K562 (cell line): ENCODE data around the gene MMRN2. TPM values are rescaled to one million over a fixed set of nuclear protein-coding genes. Genes with fewer than 3 reads are reported as not detected.

Experiments used
- ATAC-seq: fragments of 200-7000 bp; cut with Tn5 transposase; 3 replicates; pipeline ENCODE4 v1.9.1; 2020; ENCODE audit warnings: moderate library complexity
- BruUV-seq: library from RNA; stranded (reverse); fragments of 400-500 nt; replicated peaks from 2 replicates; lab custom pipeline; 2021; lab: Mats Ljungman, UMichigan
- CTCF ChIA-PET: fragments of 300-600 bp; formaldehyde crosslinking; extraction: SDS; loops from one replicate; lab custom pipeline; 2021; ENCODE audit warnings: low intra/inter-chr PET ratio; lab: Yijun Ruan, JAX
- POLR2A ChIA-PET: fragments of 300-600, 350-650 bp; sonication (Branson Sonifier 250); formaldehyde crosslinking; extraction: SDS; loops from one replicate; lab custom pipeline; 2021; ENCODE audit warnings: antibody characterized with exemption, inconsistent platforms; lab: Yijun Ruan, JAX
- DNase-seq, 4 experiments: peaks; one replicate each; pipeline versions ENCODE4 v3.0.0 to v3.0.0-alpha.2; 2011 to 2018; ENCODE audit warnings: low spot score in 3 of 4, mixed read lengths in 3 of 4; ENCODE audit errors: extremely low read depth in 1 of 4
- FAIRE-seq: peaks from 2 replicates; lab custom pipeline; 2011; peaks lifted over from hg19 to GRCh38; lab: Jason Lieb, UNC
- H2AFZ ChIP-seq: 2 replicates; pipeline ENCODE4 v1.6.0; 2011; ENCODE audit warnings: low read depth, low read length, control low read depth, inconsistent platforms
- H3K27ac ChIP-seq: fragments of 200-600 bp; 3 replicates; pipeline ENCODE4 v1.8.0; 2011; ENCODE audit warnings: low read depth, mild to moderate bottlenecking, control low read depth, inconsistent platforms, low read length, moderate library complexity, mixed read lengths; ENCODE audit errors: extremely low read depth
- H3K27me3 ChIP-seq, 2 experiments: fragments of 300-600 bp in 1 of 2; 2 replicates in 1 of 2; 3 replicates in 1 of 2; pipeline versions ENCODE4 v1.6.0 to v1.8.0; 2011; ENCODE audit warnings: inconsistent platforms in 2 of 2, low read length in 2 of 2, mild to moderate bottlenecking in 1 of 2, mixed read lengths in 1 of 2, moderate library complexity in 1 of 2; ENCODE audit not compliant: control insufficient read depth in 2 of 2, insufficient read depth in 2 of 2
- H3K36me3 ChIP-seq: fragments of 300-600 bp; 3 replicates; pipeline ENCODE4 v1.8.0; 2011; ENCODE audit warnings: mild to moderate bottlenecking, low read length, inconsistent platforms; ENCODE audit not compliant: control insufficient read depth, insufficient read depth
- H3K4me1 ChIP-seq, 2 experiments: fragments of 200-600 bp in 1 of 2; replicated peaks in 1 of 2; 2 replicates in 1 of 2; 3 replicates in 1 of 2; pipeline versions ENCODE4 v1.5.1 to v1.8.0; 2011; ENCODE audit warnings: inconsistent platforms in 2 of 2, low read length in 2 of 2, mild to moderate bottlenecking in 1 of 2, mixed read lengths in 1 of 2, moderate library complexity in 1 of 2; ENCODE audit not compliant: control insufficient read depth in 2 of 2, insufficient read depth in 2 of 2
- H3K4me2 ChIP-seq: 2 replicates; pipeline ENCODE4 v1.6.1; 2011; ENCODE audit warnings: low read length, control low read depth, inconsistent platforms, mixed read lengths; ENCODE audit not compliant: insufficient read depth
- H3K4me3 ChIP-seq: fragments of 200-600 bp; sonication (generic), shearing (Covaris generic); 2 replicates; pipeline ENCODE4 v1.5.1; 2016; ENCODE audit warnings: control low read depth, inconsistent platforms
- H3K79me2 ChIP-seq: fragments of 200-600 bp; 3 replicates; pipeline ENCODE4 v1.8.0; 2011; ENCODE audit warnings: low read length, inconsistent platforms; ENCODE audit not compliant: control insufficient read depth, insufficient read depth
- H3K9ac ChIP-seq, 2 experiments: 2 replicates each; pipeline versions ENCODE4 v1.6.0 to v1.6.1; 2011; ENCODE audit warnings: low read depth in 2 of 2, low read length in 2 of 2, control low read depth in 1 of 2, inconsistent platforms in 1 of 2, mild to moderate bottlenecking in 1 of 2, mixed read lengths in 1 of 2; ENCODE audit not compliant: insufficient read depth in 1 of 2
- H3K9me1 ChIP-seq: one replicate; pipeline ENCODE4 v1.6.0; 2011; ENCODE audit warnings: inconsistent platforms, mild to moderate bottlenecking, low read length, moderate library complexity; ENCODE audit not compliant: control insufficient read depth, insufficient read depth
- H3K9me3 ChIP-seq: replicated peaks from 2 replicates; pipeline ENCODE4 v1.5.1; 2011; ENCODE audit warnings: low read depth, low read length, inconsistent platforms; ENCODE audit not compliant: control insufficient read depth, insufficient read depth
- H4K20me1 ChIP-seq: replicated peaks from 2 replicates; pipeline ENCODE4 v1.6.1; 2011; ENCODE audit warnings: low read length, inconsistent platforms, mixed read lengths; ENCODE audit not compliant: control insufficient read depth, insufficient read depth
- ARID2 ChIP-seq: fragments of 450-650 bp; IDR thresholded peaks from 2 replicates; pipeline ENCODE4 v1.6.1; 2017; ENCODE audit warnings: antibody characterized with exemption, mild to moderate bottlenecking
- EWSR1 ChIP-seq: fragments of 450-650 bp; IDR thresholded peaks from 2 replicates; pipeline ENCODE4 v1.6.1; 2018; ENCODE audit warnings: borderline replicate concordance, mild to moderate bottlenecking, low read depth, moderate library complexity; ENCODE audit not compliant: partially characterized antibody
- HMG20A ChIP-seq: fragments of 450-650 bp; formaldehyde crosslinking; conservative IDR thresholded peaks from 2 replicates; pipeline ENCODE4 v1.4.0; 2020; ENCODE audit warnings: mild to moderate bottlenecking, mixed read lengths
- NEUROD1 ChIP-seq: fragments of 150-350 bp; IDR thresholded peaks from 2 replicates; pipeline ENCODE4 v1.6.1; 2014; ENCODE audit warnings: borderline replicate concordance, low read length, low read depth; ENCODE audit not compliant: partially characterized antibody
- NFATC3 ChIP-seq: fragments of 450-650 bp; IDR thresholded peaks from 2 replicates; pipeline ENCODE4 v1.6.1; 2017; ENCODE audit warnings: mild to moderate bottlenecking
- POLR2AphosphoS5 ChIP-seq: IDR thresholded peaks from 2 replicates; pipeline ENCODE4 v1.6.1; 2011; ENCODE audit warnings: mild to moderate bottlenecking, low read depth, low read length, moderate library complexity; ENCODE audit not compliant: control insufficient read depth, insufficient read depth
- RAD21 ChIP-seq, 2 experiments: fragments of 250-450 bp in 1 of 2; fragments of 450-650 bp in 1 of 2; sonication (Bioruptor Pico) in 1 of 2; formaldehyde crosslinking in 1 of 2; IDR thresholded peaks in 1 of 2; conservative IDR thresholded peaks in 1 of 2; 2 replicates each; pipeline versions ENCODE4 v1.4.0 to v1.8.0; 2020 to 2022; ENCODE audit warnings: mild to moderate bottlenecking in 2 of 2, moderate library complexity in 1 of 2
- SIX5 ChIP-seq, 2 experiments: IDR thresholded peaks; 2 replicates each; pipeline ENCODE4 v1.6.1; 2011; ENCODE audit warnings: low read length in 2 of 2, borderline replicate concordance in 1 of 2, low read depth in 1 of 2, mild to moderate bottlenecking in 1 of 2, moderate library complexity in 1 of 2; ENCODE audit not compliant: insufficient read depth in 1 of 2
- SMARCC2 ChIP-seq: fragments of 450-650 bp; IDR thresholded peaks from 2 replicates; pipeline ENCODE4 v1.6.1; 2017; ENCODE audit warnings: antibody characterized with exemption, moderate library complexity, mild to moderate bottlenecking, low read depth
- SMC3 ChIP-seq: conservative IDR thresholded peaks from 2 replicates; pipeline ENCODE4 v1.6.1; 2011; ENCODE audit warnings: low read depth, low read length, improper control_type of control experiment; ENCODE audit not compliant: insufficient read depth
- STAG1 ChIP-seq: sonication (generic); formaldehyde crosslinking; IDR thresholded peaks from 2 replicates; pipeline ENCODE4 v1.5.0; 2020; ENCODE audit warnings: missing genetic modification reagents, borderline replicate concordance
- ZBTB8A ChIP-seq: fragments of 450-650 bp; IDR thresholded peaks from 2 replicates; pipeline ENCODE4 v1.6.1; 2018; ENCODE audit warnings: mild to moderate bottlenecking, moderate library complexity; ENCODE audit not compliant: partially characterized antibody
- ZNF23 ChIP-seq: fragments of 250-450 bp; sonication (Bioruptor Pico); IDR thresholded peaks from 2 replicates; pipeline ENCODE4 v1.4.0; 2020; ENCODE audit warnings: mild to moderate bottlenecking
- ZNF75A ChIP-seq: fragments of 450-650 bp; formaldehyde crosslinking; IDR thresholded peaks from 2 replicates; pipeline ENCODE4 v1.4.0; 2020; ENCODE audit warnings: mild to moderate bottlenecking
- WGBS: fragments of 100-300 bp; shearing (Covaris generic); methylation state at CpG from one replicate; pipeline ENCODE4 v1.1.6; 2016; ENCODE audit warnings: low coverage, mixed read lengths; ENCODE audit not compliant: insufficient coverage; ENCODE audit errors: missing lambda C conversion rate; 5-methylcytosine and 5-hydroxymethylcytosine counted together
- in situ Hi-C: fragments of 300-500 bp; cut with MboI; formaldehyde crosslinking; loops from 4 replicates; pipeline ENCODE4 v1.15.0; 2018; ENCODE audit warnings: inconsistent platforms, mixed read lengths
- intact Hi-C: fragments of 100-400 bp; cut with micrococcal nuclease; formaldehyde crosslinking; loops from 2 replicates; pipeline ENCODE4 v1.14.2; 2022
- polyA plus RNA-seq, 8 experiments: library from polyadenylated mRNA; depleted of rRNA in 4 of 8; stranded (reverse) in 5 of 8; unstranded in 3 of 8; fragments of >200 nt; fragmentation: Nextera tagmentation in 2 of 8; fragmentation: Illumina TruSeq in 1 of 8; extraction: Ambion mirVana in 2 of 8; extraction: Trizol in 1 of 8; gene quantifications; 2 replicates each; pipeline versions ENCODE4 v1.2.1 to v1.2.3, GENCODE V29; 2011 to 2014; ENCODE audit warnings: inconsistent platforms in 1 of 8, missing spikeins in 1 of 8
- total RNA-seq, 7 experiments: library from RNA; depleted of rRNA in 6 of 7; stranded (reverse); fragments of >200 nt in 6 of 7; fragmentation: Illumina TruSeq in 2 of 7; extraction: Trizol in 2 of 7; gene quantifications; 2 replicates each; pipeline versions ENCODE4 v1.2.1 to v1.2.3, GENCODE V29; 2011 to 2021; ENCODE audit warnings: low replicate concordance in 1 of 7
- TF ChIP-seq, protein P1 (sequence below): fragments of 450-650 bp; formaldehyde crosslinking; IDR thresholded peaks from 2 replicates; pipeline ENCODE4 v1.4.0; 2020; ENCODE audit warnings: mild to moderate bottlenecking, moderate library complexity
- TF ChIP-seq, protein P2 (sequence below), 3 experiments: IDR thresholded peaks in 2 of 3; conservative IDR thresholded peaks in 1 of 3; 2 replicates each; pipeline ENCODE4 v1.5.1; 2011 to 2012; ENCODE audit warnings: low read length in 3 of 3, mild to moderate bottlenecking in 3 of 3, control low read depth in 2 of 3, improper control_type of control experiment in 1 of 3, inconsistent platforms in 1 of 3, low read depth in 1 of 3, mixed read lengths in 1 of 3, moderate library complexity in 1 of 3; ENCODE audit not compliant: insufficient read depth in 2 of 3

Gene MMRN2
- total and polyA plus RNA-seq, 9 of the 15 experiments (the other 6 are each of a cell fraction or from before 2014, with no cell fraction given): 0.07 to 2.0 (median 1.2) TPM

DNA sequence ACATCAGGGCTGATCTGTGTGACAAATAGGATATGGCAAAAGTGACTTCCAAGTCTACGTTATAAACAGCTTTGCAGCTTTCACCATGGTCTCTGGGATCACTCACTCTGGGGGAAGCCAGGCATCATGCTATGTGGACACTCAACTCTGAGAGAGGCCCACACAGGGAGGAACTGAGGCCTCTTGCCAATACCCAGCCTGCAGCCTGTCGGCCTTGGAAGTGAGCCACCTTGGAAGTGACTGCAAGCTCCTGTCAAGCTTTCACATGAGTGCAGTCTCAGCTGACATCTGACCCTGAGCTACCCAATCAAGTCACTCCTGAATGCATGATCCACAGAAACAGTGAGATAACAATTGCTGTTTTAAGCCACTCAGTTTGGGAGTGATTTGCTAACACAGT is 56.5 kb downstream of the MMRN2 start (continued):
- TF ChIP-seq NFATC3: no peak
- TF ChIP-seq SMARCC2: no peak
- TF ChIP-seq ZNF75A (CRISPR knock-in tag): no peak
- TF ChIP-seq RAD21 (CRISPR knock-in tag; conservative IDR thresholded peaks at IDR 0.05 in 1 of 2, IDR thresholded peaks at IDR 0.05 in 1 of 2): no peak
- TF ChIP-seq HMG20A: no peak
- TF ChIP-seq POLR2AphosphoS5: no peak
- no peak for TF ChIP-seq ZBTB8A

GRCh38 chr10:86899670-86900276 is 57.6 kb downstream of the MMRN2 start:
- POLR2A ChIA-PET: interaction anchor here (0.6 to 1.2 kb wide), 2 partner anchors 142 to 1577 kb away, joined by 3 to 4 read pairs; no protein-coding TSS in a partner anchor
- no peaks in the 10 kb centered on the region for H3K79me2 ChIP-seq
- H3K27ac ChIP-seq: no peak overlapping the region
- no peak overlapping the region for H2AFZ ChIP-seq
- H4K20me1 ChIP-seq: no peaks in the 10 kb centered on the region
- no peak overlapping the region for H3K4me2 ChIP-seq
- peak; percentile 28 to 73 (median 40) for DNase-seq
- H3K36me3 ChIP-seq: peaks cover 26% of the 10 kb centered on the region; the same call in 2 of the 3 replicates
- H3K9me1 ChIP-seq: no peaks in the 10 kb centered on the region
- peak; percentile 90 for FAIRE-seq
- no peaks in the 10 kb centered on the region for H3K9me3 ChIP-seq
- intact Hi-C loops (loop anchor here (1.0 to 2.0 kb wide), 3 partner anchors 188 to 211 kb away; no protein-coding TSS in a partner anchor), in situ Hi-C loops (loop anchor here (5.0 kb wide), 1 partner anchor 192 kb away; no protein-coding TSS in a partner anchor)
- 5% methylated on average over 9 of the region's 9 CpGs for WGBS
- H3K9ac ChIP-seq: no peak overlapping the region
- H3K4me3 ChIP-seq: no peak overlapping the region
- CTCF ChIA-PET: interaction anchor here (0.7 to 3.6 kb wide), 6 partner anchors 189 to 265 kb away, joined by 4 to 20 read pairs (median 6); no protein-coding TSS in a partner anchor
- H3K4me1 ChIP-seq: no peaks in the 10 kb centered on the region
- H3K27me3 ChIP-seq: no peaks in the 10 kb centered on the region
- peak; percentile 88 for ATAC-seq
- BruUV-seq: no TSS peak
- TF ChIP-seq ARID2 (0 out of 2 replicates have a peak, but pooled peaks have one; percentile 26), SMC3 (peak; percentile 60), RAD21 (CRISPR knock-in tag; conservative IDR thresholded peaks at IDR 0.05 in 1 of 2, IDR thresholded peaks at IDR 0.05 in 1 of 2) (peak; percentile 83 to 85), ZNF23 (CRISPR knock-in tag) (no peak), STAG1 (CRISPR knock-in tag) (peak; percentile 24; the same call in 1 of the 2 replicates), SIX5 (IDR thresholded peaks at IDR 0.05; ENCODE audit: borderline replicate concordance in 1 of 2, insufficient read depth in 1 of 2, low read depth in 1 of 2, low read length in 2 of 2) (no peak), NEUROD1 (no peak), EWSR1 (no peak)
- TF ChIP-seq, protein P1, sequence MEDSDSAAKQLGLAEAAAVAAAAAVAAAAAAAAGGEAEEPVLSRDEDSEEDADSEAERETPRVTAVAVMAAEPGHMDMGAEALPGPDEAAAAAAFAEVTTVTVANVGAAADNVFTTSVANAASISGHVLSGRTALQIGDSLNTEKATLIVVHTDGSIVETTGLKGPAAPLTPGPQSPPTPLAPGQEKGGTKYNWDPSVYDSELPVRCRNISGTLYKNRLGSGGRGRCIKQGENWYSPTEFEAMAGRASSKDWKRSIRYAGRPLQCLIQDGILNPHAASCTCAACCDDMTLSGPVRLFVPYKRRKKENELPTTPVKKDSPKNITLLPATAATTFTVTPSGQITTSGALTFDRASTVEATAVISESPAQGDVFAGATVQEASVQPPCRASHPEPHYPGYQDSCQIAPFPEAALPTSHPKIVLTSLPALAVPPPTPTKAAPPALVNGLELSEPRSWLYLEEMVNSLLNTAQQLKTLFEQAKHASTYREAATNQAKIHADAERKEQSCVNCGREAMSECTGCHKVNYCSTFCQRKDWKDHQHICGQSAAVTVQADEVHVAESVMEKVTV (CRISPR knock-in tag): peak; percentile 65
- TF ChIP-seq, protein P2, sequence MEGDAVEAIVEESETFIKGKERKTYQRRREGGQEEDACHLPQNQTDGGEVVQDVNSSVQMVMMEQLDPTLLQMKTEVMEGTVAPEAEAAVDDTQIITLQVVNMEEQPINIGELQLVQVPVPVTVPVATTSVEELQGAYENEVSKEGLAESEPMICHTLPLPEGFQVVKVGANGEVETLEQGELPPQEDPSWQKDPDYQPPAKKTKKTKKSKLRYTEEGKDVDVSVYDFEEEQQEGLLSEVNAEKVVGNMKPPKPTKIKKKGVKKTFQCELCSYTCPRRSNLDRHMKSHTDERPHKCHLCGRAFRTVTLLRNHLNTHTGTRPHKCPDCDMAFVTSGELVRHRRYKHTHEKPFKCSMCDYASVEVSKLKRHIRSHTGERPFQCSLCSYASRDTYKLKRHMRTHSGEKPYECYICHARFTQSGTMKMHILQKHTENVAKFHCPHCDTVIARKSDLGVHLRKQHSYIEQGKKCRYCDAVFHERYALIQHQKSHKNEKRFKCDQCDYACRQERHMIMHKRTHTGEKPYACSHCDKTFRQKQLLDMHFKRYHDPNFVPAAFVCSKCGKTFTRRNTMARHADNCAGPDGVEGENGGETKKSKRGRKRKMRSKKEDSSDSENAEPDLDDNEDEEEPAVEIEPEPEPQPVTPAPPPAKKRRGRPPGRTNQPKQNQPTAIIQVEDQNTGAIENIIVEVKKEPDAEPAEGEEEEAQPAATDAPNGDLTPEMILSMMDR (IDR thresholded peaks at IDR 0.05 in 2 of 3, conservative IDR thresholded peaks at IDR 0.05 in 1 of 3; ENCODE audit: insufficient read depth in 2 of 3, low read depth in 1 of 3, low read length in 3 of 3): peak; percentile 60 to 71 (median 69); a peak in 4 of 6 replicates
